Measurements from ENCODE around the gene CABP4.

Gene CABP4

DNA sequence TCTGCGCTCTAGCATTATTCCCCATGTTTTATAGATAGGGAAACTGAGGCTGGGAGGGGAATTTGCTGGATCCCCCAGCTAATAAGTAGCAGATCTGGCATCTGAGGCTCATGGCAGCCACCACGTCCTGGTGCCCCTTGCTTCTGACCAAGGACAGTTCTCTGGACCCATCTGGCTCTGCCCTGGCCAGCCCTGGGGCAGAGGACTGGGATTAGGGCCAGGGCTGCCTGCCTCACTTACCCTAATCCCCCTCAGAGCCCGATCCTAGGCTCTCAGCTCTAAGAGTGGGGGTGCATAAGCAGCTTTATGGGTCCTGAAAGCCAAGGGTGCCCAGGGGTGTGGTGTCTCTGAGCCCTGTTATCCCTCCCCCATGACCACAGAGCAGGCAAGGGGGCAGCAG is at the start of gene CABP4:
Gene CABP4, plus strand, starts transcription at position 301 of the 400 bp plus-strand sequence. Its CDS starts 70 bp downstream, at position 371.
- DNase-seq = no peak

DNA sequence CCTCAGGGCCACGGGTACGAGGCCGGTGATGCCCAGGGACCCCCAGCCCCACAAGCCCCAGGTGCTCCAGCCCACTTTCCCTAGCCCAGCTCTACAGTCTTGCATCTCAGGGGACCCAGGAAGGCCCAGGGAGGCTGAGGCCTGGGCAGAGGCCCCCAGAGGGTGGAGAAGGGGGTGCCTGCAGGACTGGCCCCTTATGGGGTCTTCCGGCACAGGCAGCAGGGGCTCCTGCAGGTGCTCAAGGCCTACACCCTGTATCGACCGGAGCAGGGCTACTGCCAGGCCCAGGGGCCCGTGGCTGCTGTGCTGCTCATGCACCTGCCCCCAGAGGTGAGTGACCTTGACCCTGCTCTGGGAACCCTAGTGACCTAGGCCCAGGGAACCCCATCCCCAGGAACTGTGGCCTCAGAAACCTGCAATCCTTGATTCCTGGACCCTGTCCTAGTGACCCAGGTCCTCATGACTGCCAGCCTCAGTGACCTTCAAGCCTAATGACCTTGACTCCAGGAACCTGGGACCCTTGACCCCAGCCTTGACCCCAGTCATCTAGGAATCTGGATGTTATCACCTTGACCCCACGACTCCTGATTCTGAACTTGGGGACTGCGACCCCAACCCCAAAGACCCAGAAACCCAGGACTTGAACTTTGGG is 49.3 kb upstream of the CABP4 start:
- no peak for DNase-seq

DNA sequence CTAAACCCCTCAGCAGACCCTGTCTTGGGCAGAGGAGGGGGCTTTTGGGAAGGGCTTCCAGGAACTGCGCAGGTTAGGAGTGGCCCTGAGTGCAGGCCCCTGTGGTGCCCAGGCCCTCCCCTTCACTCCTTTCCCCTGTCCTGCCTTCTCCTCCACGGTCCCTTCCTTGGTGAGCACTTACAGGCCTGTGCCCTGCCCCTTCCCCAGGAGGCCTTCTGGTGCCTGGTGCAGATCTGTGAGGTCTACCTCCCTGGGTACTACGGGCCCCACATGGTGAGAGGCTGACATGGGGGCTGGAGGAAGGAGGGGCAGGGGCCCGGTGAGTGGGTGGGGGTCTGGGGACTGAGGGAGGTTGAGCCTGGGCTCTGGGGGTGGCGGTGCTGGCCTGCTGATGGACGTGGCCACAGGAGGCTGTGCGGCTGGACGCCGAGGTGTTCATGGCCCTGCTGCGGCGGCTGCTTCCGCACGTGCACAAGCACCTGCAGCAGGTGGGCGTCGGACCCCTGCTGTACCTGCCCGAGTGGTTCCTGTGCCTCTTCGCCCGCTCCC is 48.7 kb upstream of the CABP4 start:
- DNase-seq = no peak

DNA sequence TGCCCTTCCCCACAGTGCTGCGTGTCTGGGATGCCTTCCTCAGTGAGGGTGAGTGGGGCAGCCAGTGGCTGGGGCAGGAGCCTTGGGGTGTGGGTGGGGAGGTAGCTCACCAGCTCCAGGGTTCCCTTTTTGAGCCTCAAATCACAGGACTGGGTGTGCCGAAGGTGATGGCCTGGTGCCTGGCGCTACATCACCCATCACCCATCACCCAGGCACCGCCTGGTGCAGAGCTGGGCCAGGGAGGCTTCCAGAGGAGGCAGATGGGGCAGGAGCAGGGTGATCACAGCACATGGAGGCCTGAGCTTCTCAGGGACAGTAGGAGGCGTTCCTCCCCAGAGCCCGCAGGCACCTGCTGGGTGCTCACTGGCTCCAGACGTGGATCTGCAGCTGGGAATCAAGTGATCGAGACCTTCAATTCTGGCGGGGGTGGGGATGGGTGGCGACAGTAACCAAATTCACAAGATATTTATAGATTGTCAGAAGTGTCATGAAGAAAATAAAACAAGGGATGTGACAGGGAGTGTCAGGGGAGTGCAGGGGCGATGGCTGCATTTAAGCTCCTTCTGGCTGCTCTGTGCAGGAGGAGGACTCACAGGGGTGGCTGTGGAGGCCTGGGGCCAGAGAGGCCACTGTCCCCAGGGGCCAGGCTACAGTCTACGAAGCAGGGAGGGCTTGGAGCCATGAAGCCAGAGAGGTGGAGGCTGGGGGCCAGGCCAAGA is 48.0 kb upstream of the CABP4 start:
- DNase-seq = no peak

DNA sequence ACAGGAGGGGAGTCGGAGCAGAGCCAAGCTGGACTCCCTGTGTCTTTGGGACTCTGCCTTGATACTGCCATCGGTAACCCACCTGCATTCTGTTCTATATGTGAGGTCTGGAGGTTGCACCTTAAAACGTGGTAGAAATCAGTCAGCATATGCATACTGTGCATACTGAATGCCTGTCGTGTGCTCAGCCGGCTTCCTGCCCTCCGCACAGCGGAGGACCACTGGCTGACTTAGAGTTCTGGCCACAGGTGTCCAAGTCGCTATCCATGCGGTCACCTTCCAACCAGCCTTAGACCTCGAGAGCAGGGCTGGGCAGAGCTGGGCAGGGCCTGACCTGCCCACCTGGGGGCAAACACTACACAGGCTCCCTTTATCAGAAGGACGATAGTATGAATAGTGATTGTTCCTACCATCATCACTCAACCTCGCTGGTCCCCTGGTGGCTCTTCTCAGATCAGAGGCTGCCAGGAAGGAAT is 47.4 kb upstream of the CABP4 start:
- no peak for DNase-seq

DNA sequence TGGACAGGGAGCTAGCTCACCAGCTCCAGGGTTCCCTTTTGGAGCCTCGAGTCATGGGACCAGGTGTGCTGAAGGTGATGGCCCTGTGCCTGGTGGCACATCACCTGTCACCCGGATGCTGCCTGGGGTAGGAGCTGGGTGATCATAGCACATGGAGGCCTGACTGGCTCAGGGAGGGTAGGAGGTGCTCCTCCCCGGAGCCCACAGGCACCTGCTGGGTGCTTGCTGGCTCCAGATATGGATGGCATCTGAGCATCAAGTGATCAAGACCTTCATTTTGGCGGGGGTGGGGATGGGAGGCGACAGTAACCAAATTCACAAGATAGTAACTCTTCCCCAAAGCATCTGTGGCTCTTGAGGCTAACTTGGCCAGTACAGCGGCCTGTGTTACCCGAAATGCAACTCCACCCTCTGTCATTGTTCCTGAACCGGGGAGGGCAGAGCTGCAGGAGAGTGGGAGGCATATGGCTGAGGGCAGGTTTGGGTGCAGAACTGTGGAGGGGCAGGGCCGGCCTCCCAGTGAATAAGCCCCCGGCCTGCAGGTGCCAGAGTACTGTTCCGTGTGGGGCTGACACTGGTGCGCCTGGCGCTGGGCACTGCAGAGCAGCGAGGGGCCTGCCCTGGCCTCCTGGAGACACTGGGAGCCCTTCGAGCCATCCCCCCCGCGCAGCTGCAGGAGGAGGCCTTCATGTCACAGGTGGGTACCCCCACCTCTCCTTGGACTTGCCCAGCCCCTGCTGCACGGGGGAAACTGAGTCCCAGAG is 46.5 kb upstream of the CABP4 start:
- DNase-seq = no peak

DNA sequence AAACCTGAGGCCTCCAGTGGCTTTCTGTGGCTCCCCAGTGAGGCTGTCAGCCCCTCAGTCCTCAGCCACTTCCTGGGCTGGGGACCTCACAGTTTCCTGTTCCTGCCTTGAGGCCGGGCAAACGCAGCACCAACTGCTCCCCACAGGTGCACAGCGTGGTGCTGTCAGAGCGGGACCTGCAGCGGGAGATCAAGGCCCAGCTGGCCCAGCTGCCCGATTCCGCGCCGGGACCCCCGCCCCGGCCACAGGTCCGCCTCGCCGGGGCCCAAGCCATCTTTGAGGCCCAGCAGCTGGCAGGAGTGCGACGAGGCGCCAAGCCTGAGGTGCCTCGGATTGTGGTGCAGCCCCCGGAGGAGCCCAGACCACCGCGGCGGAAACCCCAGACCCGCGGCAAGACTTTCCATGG is 45.9 kb upstream of the CABP4 start:
- peak; percentile 82 for DNase-seq

DNA sequence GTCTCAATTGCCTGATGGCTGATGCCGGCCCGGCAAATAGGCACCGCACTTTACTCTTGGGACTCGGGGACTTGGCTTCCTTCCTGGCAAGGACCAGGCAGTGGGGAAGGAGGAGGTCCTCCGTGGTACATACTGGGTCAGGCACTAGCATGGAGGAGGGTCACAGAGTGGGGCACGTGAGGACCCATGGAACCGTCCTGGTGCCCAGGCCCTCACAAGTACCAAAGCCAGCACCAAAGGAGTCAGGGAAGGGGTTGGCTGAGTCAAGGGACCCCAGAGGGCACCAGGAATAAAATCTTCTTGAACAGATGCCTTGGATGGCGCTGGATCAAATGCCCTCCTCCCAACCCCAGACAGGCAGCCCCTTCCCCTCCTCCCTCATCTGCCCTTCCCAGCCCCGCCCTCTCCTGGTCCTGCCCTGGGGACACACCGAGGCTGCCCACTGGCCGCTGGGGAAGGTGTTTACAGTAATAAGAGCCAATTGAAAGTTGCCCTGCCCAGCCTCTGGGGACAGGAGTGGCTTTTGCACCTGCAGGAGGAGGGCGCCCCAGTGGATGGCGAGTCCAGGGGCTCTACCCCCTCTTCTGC is 45.3 kb upstream of the CABP4 start:
- no peak for DNase-seq

DNA sequence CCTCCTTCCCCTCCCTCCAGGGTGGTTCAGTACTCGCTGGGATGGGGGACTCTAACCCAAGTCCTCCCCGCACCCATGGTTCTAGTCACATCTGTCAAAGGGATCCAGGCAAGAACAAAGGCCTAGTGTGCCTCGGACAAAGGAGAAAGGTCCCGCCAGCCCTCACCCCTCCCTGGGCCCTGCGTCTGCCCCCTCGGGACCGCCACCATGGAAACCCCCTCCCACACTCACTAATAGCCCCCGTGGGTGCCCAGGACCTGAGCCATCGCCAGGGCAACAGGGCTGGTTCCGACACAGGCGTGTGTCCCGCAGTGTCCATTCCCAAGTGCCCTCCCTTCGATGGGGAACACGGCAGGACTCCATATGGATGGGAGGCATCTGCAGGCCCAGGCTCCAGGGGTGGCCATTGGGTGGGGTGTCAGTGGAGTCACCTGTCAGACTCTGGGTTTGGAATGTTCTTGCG is 44.8 kb upstream of the CABP4 start:
- no peak for DNase-seq

DNA sequence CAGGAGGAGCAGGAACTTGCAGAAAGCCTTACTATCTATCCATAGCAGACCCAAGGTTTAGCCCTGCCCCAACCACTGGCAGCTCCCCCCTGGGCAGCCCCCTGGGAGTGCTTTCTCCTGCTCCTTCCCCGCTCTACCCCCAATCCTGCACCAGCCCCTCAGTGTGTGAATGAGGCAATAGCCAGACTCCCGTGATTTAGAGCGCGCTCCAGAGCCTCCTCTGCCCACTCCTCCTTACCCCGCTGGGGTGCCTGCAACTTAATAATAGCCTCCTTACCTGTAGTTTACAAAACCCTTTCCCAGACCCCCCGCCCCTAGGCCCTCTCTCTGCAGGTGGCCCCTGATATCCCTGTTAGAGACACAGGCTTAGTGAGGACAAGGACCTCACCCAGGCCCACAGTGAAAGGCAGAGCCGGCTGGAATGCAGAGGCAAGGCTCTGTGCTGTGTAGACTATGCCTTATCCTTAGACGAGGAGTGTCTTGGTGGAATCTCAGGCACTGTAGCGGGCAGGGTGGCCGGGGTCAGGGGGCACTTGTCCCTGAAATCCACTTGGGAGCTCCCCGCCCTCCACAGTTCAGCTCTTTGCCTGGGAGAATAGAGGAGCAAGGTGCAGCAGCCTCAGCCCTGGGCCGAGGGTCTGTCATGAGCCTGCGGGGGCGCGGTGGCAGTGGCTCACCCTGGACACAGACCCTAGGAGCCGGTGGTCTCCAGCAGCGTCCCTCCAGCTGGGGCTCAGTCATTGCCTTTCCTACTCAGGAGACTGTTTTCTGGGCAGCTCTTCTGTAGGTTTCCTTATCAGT is 44.0 kb upstream of the CABP4 start:
- no peak for DNase-seq

DNA sequence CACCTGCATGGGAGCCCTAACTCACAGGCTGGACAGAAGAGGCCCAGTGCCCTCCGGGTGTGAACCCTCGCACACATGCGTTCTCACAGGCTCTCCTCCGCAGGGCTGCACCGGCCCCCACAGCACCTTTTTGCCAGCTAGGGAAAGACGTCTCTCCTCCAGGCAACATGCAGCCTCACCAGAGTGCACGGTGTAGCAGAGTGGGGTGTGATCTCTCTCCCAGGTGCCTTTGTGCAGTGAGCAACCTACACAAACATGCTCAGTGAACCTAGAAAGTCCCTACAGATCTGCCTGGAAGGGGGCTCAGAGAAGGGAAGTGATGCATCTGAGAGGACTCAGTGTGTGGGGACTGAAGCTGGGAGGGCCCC is 43.4 kb upstream of the CABP4 start:
- no peak for DNase-seq

DNA sequence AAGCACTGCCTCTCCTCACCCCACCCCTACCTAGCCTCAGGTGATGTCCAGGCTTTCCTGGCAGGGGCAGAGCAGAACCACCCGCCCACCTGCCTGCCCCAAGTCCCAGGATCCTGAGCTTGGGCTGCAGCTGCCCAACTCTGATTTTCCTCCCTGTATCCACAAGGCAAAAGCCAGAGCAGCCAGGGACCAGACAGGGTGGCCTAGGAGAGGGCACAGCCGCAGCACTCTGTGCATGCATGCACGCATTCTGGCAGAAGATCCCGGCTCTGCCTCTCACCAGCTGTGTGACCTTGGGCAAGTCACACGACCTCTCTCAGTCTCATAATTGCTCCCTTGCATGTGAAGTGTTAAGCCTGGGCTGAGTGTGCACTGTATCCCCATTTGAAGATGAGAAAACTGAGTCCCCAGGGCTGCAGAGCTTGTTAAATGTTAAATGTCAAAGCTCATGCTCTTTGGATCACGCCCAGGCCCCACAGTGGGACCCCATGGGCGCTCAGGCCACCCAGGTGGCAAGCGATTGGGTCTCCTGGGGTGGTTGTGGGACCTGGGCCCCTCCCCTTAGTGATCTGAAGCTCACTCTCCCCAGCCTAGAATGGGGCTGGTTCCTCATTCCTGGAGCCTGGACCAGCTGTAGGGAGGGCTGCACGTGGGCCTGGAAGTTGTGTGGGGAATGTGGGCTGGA is 42.5 kb upstream of the CABP4 start:
- DNase-seq = no peak

DNA sequence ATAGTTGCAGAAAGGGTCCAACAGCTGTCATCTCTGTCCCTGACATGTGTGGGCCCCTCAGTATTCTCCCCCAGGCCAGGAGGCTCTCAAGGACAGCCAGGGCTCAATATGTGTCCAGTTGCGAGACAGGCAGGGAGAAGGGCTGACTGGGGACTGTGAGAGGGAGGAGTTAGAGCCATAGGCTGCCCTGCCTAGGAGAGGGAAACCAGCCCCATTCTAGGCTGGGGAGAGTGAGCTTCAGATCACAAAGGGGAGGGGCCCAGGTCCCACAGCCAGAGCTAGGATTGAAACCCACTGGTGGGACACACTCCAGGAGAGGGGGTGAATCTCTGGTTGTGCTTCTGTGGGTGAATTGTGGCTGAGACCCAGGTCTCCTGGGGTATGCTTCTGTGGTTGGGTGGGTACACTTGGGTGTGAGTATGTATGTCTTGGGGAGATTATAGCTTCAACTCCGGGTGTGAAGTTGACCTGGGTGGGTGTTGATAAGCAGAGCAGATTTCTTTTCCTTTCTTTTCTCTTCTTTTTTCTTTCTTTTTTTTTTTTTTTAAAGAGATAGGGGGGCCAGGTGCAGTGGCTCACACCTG is 41.8 kb upstream of the CABP4 start:
- no peak for DNase-seq

DNA sequence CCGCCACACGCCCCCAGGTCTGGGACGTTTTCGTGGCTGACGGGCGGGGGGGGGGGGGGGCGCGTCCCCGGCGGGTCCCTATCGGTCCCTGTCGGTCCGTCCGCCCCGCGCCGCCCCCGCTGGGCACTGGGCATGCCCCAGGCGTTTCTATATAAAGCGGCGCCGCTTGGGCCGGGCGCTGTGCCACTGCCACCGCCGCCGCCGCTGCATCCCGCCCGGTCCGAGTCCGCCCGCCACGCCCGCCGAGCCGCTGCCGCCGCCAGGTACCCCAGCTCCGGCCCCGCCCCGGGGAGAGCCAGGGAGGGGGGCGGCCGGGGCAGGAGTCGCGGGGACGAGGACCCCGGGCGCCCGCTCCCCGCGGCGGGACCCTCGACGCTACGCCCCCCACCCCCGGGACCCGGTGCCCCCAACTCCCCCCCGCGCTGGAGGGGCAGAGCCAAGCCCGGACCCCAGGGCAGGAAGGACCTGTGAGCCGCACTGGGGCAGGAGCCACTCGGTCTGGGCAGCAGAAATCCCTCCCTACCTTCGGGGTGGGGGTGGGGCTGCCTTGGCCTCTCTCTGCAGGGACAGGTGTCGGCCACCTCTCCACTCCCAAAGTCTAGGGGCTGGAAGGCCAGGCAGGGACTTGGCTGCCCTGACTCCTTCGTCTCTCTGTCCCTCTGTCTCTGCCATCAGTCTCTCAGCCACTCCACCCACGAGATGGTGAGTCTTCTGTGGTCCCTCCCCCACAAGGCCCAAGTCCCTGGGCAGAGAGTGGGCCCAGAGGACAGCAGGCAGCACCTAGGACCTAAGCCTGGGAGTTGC is 39.5 kb upstream of the CABP4 start, which contains the start of gene CARNS1:
Gene CARNS1, plus strand, starts transcription at position 178 of the 804 bp plus-strand sequence. Its CDS starts 522 bp downstream, at position 700.
- DNase-seq = no peak

DNA sequence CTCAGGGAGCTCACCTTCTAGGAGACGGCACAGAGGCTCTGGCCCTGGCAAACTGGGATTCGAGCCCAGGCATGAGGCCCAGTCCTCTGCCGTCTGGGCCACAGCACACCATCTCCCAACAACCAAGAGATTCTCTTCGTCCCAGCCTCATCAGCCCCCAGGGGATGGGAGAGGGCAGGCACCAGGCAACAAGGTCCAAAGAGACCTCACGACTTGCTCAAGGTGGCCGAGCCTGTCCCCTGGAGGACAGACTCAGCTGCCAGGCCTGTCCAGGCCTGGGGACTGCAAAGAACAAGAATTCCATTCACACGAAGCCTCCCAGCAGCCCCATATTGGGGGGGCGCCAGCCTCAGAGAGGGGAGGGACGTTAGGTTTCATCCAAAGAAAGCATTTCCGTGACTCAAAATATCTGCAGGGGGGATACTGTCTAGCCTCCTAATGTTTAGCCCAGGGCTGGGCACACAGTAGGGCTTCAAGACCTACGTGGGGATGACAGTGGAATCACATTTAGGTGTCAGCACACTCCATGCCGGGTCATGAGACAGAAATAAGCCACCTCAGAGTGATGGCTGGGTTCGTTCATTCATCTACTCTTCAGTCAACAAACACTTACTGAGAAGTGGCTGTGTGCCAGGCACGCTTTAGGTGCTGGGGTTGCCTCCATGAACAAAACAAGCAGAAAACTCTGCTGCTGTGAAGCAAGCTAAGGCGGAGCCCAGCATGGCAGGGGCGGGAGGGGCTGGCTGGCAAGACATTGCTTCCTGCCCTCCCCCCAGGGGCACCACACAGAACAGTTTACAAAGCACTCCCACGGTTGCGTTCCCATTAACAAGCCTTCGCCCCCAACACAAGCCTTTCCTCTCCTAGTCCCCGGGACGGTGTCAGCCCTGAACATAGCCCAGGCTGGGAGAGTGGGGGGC is 38.5 kb upstream of the CABP4 start:
- DNase-seq = peak; percentile 89

DNA sequence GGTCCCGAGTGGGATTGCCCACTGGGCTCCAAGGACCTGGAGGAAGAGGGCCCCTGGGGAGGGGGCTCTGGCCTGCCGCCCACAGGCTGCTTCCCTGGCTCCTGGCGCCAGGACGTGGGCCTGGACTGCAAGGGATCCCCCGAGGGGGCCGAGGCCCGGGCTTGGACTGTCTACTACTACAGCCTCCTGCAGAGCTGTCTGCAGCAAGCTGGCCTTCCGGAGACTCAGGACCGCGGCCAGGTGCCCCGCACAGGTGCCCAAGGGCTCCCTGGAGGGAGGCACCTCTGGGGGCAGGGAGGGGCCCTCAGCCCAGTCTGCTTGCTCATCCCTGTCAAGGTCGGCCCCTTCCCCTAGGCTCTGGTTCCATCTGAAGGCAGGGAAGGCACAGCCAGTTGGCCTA is 37.7 kb upstream of the CABP4 start:
- DNase-seq = no peak

DNA sequence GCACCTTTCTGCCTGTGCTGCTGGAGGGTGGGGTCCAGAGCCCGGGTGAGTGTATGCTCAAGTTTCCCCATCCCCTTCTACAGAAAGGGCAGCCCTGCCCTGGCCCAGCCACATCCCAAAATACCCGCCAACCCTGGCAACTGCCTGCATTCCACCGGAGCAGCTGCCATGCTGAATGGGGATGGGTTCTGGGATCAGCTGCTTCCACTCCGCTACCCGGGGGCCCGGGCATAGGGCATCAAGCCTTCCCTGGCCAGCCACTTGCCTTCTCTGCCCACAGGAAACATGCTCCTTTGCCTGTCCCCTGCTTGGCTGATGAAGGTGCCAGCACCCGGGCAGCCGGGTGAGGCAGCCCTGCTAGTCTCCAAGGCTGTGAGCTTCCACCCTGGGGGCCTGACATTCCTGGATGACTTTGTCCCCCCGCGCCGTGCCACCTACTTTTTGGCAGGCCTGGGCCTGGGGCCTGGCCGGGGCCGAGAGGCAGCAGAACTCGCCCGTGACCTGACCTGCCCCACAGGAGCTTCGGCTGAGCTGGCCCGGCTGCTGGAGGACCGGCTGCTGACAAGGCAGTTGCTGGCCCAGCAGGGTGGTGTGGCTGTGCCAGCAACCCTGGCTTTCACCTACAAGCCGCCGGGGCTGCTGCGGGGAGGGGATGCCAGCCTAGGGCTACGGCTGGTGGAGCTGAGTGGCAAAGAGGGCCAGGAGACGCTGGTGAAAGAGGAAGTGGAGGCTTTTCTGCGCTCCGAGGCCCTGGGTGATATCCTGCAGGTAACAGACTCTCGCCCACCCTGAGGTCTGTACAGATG is 36.5 kb upstream of the CABP4 start:
- DNase-seq = no peak
